Spleen (tissue), 11 donors: Measurements from ENCODE around the gene GOSR2. TPM values are rescaled to one million over a fixed set of nuclear protein-coding genes. Genes with fewer than 3 reads are reported as not detected.

Experiments used
- DNase-seq: peaks from one replicate; pipeline ENCODE4 v3.0.0-alpha.2; 2020
- H3K27ac ChIP-seq, 8 donors: fragments of 200-600 bp; sonication (generic) in 7 of 8; 1 replicate in 4 of 8; 2 replicates in 4 of 8; pipeline versions ENCODE4 v1.5.0 to v1.8.0; 2016 to 2021; ENCODE audit warnings: inconsistent platforms in 4 of 8, mild to moderate bottlenecking in 4 of 8, moderate library complexity in 1 of 8
- H3K27me3 ChIP-seq, 7 donors: fragments of 200-600 bp; sonication (generic) in 6 of 7; replicated peaks in 1 of 7; 1 replicate in 4 of 7; 2 replicates in 3 of 7; pipeline versions ENCODE4 v1.5.0 to v1.8.0; 2016 to 2021; ENCODE audit warnings: inconsistent platforms in 3 of 7, mild to moderate bottlenecking in 1 of 7
- H3K36me3 ChIP-seq, 6 donors: fragments of 200-600 bp; sonication (generic) in 5 of 6; 1 replicate in 4 of 6; 2 replicates in 2 of 6; pipeline versions ENCODE4 v1.5.0 to v1.8.0; 2016 to 2021; ENCODE audit warnings: inconsistent platforms in 2 of 6
- H3K4me1 ChIP-seq, 6 donors: fragments of 200-600 bp; sonication (generic) in 5 of 6; 1 replicate in 3 of 6; 2 replicates in 3 of 6; pipeline versions ENCODE4 v1.5.0 to v1.8.0; 2016 to 2021; ENCODE audit warnings: inconsistent platforms in 3 of 6
- H3K4me3 ChIP-seq, 8 donors: fragments of 200-600 bp; sonication (generic) in 7 of 8; 1 replicate in 4 of 8; 2 replicates in 4 of 8; pipeline versions ENCODE4 v1.5.0 to v1.8.0; 2016 to 2021; ENCODE audit warnings: inconsistent platforms in 4 of 8, mild to moderate bottlenecking in 4 of 8, moderate library complexity in 2 of 8
- H3K9me3 ChIP-seq, 8 donors: fragments of 200-600 bp; sonication (generic) in 7 of 8; 1 replicate in 4 of 8; 2 replicates in 4 of 8; pipeline versions ENCODE4 v1.5.0 to v1.8.0; 2016 to 2021; ENCODE audit warnings: inconsistent platforms in 4 of 8
- CTCF ChIP-seq, 11 experiments: fragments of 200-600 bp in 7 of 11; fragments of 450-650 bp in 4 of 11; sonication (generic) in 4 of 11; IDR thresholded peaks in 8 of 11; conservative IDR thresholded peaks in 3 of 11; 1 replicate in 7 of 11; 2 replicates in 4 of 11; pipeline versions ENCODE4 v1.4.0 to v1.8.0; 2016 to 2021; ENCODE audit warnings: antibody characterized with exemption in 11 of 11, inconsistent platforms in 4 of 11, mild to moderate bottlenecking in 1 of 11
- POLR2A ChIP-seq, 3 donors: fragments of 450-650 bp; IDR thresholded peaks; one replicate each; pipeline ENCODE4 v1.5.1; 2017; ENCODE audit warnings: antibody characterized with exemption in 3 of 3, mild to moderate bottlenecking in 1 of 3
- POLR2AphosphoS5 ChIP-seq, 3 donors: sonication (generic); formaldehyde crosslinking; IDR thresholded peaks; one replicate each; pipeline ENCODE4 v1.5.1; 2017; ENCODE audit warnings: antibody characterized with exemption in 3 of 3
- WGBS, 5 donors: extraction: QIAGEN DNeasy Blood & Tissue Kit in 3 of 5; methylation state at CpG; one replicate each; pipeline versions ENCODE4 v1.1.5 to v1.1.7; 2013 to 2018; 5-methylcytosine and 5-hydroxymethylcytosine counted together
- intact Hi-C: fragments of 100-400 bp; cut with DNase I; formaldehyde crosslinking; loops from one replicate; pipeline ENCODE4 v1.15.0; 2023; ENCODE audit warnings: low total_unique reads
- polyA plus RNA-seq, 3 donors: library from polyadenylated mRNA; stranded (reverse); fragments of 200-250 nt; gene quantifications; one replicate each; pipeline ENCODE4 v1.2.1, GENCODE V29; 2013
- total RNA-seq, 7 donors: library from RNA; depleted of rRNA in 3 of 7; stranded (reverse); fragments of >200 nt in 3 of 7; fragmentation: NEBNext Ultra II Directional in 4 of 7; extraction: Animal tissue kit (Norgen Biotek cat#: 25700) in 4 of 7; gene quantifications; one replicate each; pipeline versions ENCODE4 v1.1.0 to v1.2.1, GENCODE V29; 2016 to 2021
- donor health status: healthy with polysubstance abuse.
- donor health status: DM: no; HTN: no; CAD: no; lungs with moderate emphysema.
- donor health status: DM: no; HTN: no; CAD: no.
- donor health status: Bipolar disorder and iron deficiency.
- donor health status: healthy.
- donor health status: DM: no; HTN: no; CAD: no.
- donor health status: DM: yes; HTN: yes; CAD: no.

The GOSR2 gene
- total and polyA plus RNA-seq, 10 donors: 19.2 to 114 (median 80.0) TPM

GRCh38 chr17:46889992-46890564 is 32.9 kb upstream of the GOSR2 start:
- TF ChIP-seq POLR2AphosphoS5 (IDR thresholded peaks at IDR 0.05): no peak
- TF ChIP-seq CTCF (IDR thresholded peaks at IDR 0.05 in 8 of 11, conservative IDR thresholded peaks at IDR 0.05 in 3 of 11): no peak
- no peak for TF ChIP-seq POLR2A (IDR thresholded peaks at IDR 0.05)
- Histone ChIP-seq H3K36me3 (no peaks in the 10 kb centered on the region), H3K4me3 (no peak overlapping the region), H3K4me1 (peaks cover 0 to 29% (median 9%) of the 10 kb centered on the region in 6 donors), H3K9me3 (no peaks in the 10 kb centered on the region), H3K27me3 (peaks cover 0 to 14% (median 0%) of the 10 kb centered on the region in 7 donors), H3K27ac (no peak overlapping the region)
- no peak for DNase-seq
- intact Hi-C loops: no loop called here
- WGBS, 5 donors: 48 to 81% (median 74%) methylated on average over 10 to 13 of the region's 13 CpGs

GRCh38 chr17:46890638-46891037 is 32.3 kb upstream of the GOSR2 start:
- Histone ChIP-seq H3K4me3 (no peak overlapping the region), H3K27ac (no peak overlapping the region), H3K27me3 (peaks cover 0 to 10% (median 0%) of the 10 kb centered on the region in 7 donors), H3K9me3 (no peaks in the 10 kb centered on the region), H3K4me1 (peaks cover 0 to 35% (median 12%) of the 10 kb centered on the region in 6 donors), H3K36me3 (no peaks in the 10 kb centered on the region)
- intact Hi-C loops: no loop called here
- TF ChIP-seq POLR2AphosphoS5 (IDR thresholded peaks at IDR 0.05) (no peak), POLR2A (IDR thresholded peaks at IDR 0.05) (no peak), CTCF (IDR thresholded peaks at IDR 0.05 in 8 of 11, conservative IDR thresholded peaks at IDR 0.05 in 3 of 11) (no peak)
- WGBS, 5 donors: 35 to 51% (median 39%) methylated on average over 6 of the region's 6 CpGs
- no peak for DNase-seq

GRCh38 chr17:46892192-46892703 is 30.7 kb upstream of the GOSR2 start:
- Histone ChIP-seq H3K4me1 (peaks cover 0 to 39% (median 12%) of the 10 kb centered on the region in 6 donors), H3K9me3 (no peaks in the 10 kb centered on the region), H3K36me3 (no peaks in the 10 kb centered on the region), H3K27ac (no peak overlapping the region), H3K4me3 (no peak overlapping the region), H3K27me3 (peaks cover 0 to 7% (median 0%) of the 10 kb centered on the region in 7 donors)
- TF ChIP-seq POLR2A (IDR thresholded peaks at IDR 0.05) (no peak), CTCF (IDR thresholded peaks at IDR 0.05 in 8 of 11, conservative IDR thresholded peaks at IDR 0.05 in 3 of 11) (no peak), POLR2AphosphoS5 (IDR thresholded peaks at IDR 0.05) (no peak)
- intact Hi-C loops: no loop called here
- DNase-seq: no peak
- WGBS, 5 donors: 49 to 61% (median 56%) methylated on average over 4 of the region's 4 CpGs

- TF ChIP-seq POLR2AphosphoS5 (IDR thresholded peaks at IDR 0.05) (no peak), CTCF (IDR thresholded peaks at IDR 0.05 in 8 of 11, conservative IDR thresholded peaks at IDR 0.05 in 3 of 11) (no peak), POLR2A (IDR thresholded peaks at IDR 0.05) (no peak)
Observed at GRCh38 chr17:46894024-46894423, 28.9 kb upstream of the GOSR2 start.

More at GRCh38 chr17:46894024-46894423, 28.9 kb upstream of the GOSR2 start:
- Histone ChIP-seq H3K4me3 (no peak overlapping the region), H3K9me3 (peaks cover 0 to 7% (median 5%) of the 10 kb centered on the region in 8 donors), H3K4me1 (peaks cover 0 to 39% (median 12%) of the 10 kb centered on the region in 6 donors), H3K27ac (no peak overlapping the region), H3K27me3 (peaks cover 0 to 7% (median 0%) of the 10 kb centered on the region in 7 donors), H3K36me3 (no peaks in the 10 kb centered on the region)
- no peak for DNase-seq
- 81 to 91% (median 85%) methylated on average over 9 of the region's 9 CpGs for WGBS, 5 donors
- intact Hi-C loops: no loop called here
